Endodermal cell (in vitro differentiated cells): Measurements from ENCODE around the gene ARHGAP8. TPM values are rescaled to one million over a fixed set of nuclear protein-coding genes. Genes with fewer than 3 reads are reported as not detected.

ENCODE experiments used
- DNase-seq: peaks from one replicate; pipeline ENCODE4 v3.0.0-alpha.2; 2017
- H3K27ac ChIP-seq: 2 replicates; pipeline ENCODE4 v1.5.1; 2013; ENCODE audit warnings: mild to moderate bottlenecking, low read depth, low read length, moderate library complexity
- H3K27me3 ChIP-seq: 2 replicates; pipeline ENCODE4 v1.6.1; 2013; ENCODE audit warnings: mild to moderate bottlenecking, low read length, moderate library complexity; ENCODE audit not compliant: insufficient read depth, control insufficient read depth, poor library complexity, severe bottlenecking
- H3K36me3 ChIP-seq: 2 replicates; pipeline ENCODE4 v1.7.0; 2013; ENCODE audit warnings: mild to moderate bottlenecking, low read length, moderate library complexity; ENCODE audit not compliant: control insufficient read depth, insufficient read depth
- H3K4me1 ChIP-seq: one replicate; pipeline ENCODE4 v1.7.0; 2013; ENCODE audit warnings: low read length; ENCODE audit not compliant: control insufficient read depth, insufficient read depth
- H3K4me3 ChIP-seq: 2 replicates; pipeline ENCODE4 v1.5.1; 2013; ENCODE audit warnings: mild to moderate bottlenecking, low read length, moderate library complexity
- H3K9ac ChIP-seq: 2 replicates; pipeline ENCODE4 v1.6.1; 2013; ENCODE audit warnings: mild to moderate bottlenecking, low read length, moderate library complexity; ENCODE audit not compliant: poor library complexity, severe bottlenecking; ENCODE audit errors: extremely low read depth
- H3K9me3 ChIP-seq: 2 replicates; pipeline ENCODE4 v1.6.1; 2013; ENCODE audit warnings: mild to moderate bottlenecking, low read length, moderate library complexity; ENCODE audit not compliant: control insufficient read depth
- H3K27ac Mint-ChIP-seq: 2 replicates; pipeline ENCODE4 v1.8.0; 2020; ENCODE audit warnings: mixed read lengths
- H3K27me3 Mint-ChIP-seq: 2 replicates; pipeline ENCODE4 v1.8.0; 2021; ENCODE audit warnings: mild to moderate bottlenecking, mixed read lengths; ENCODE audit not compliant: insufficient read depth
- H3K36me3 Mint-ChIP-seq: 2 replicates; pipeline ENCODE4 v1.8.0; 2020; ENCODE audit warnings: low read depth, mixed read lengths
- H3K4me1 Mint-ChIP-seq: 2 replicates; pipeline ENCODE4 v1.8.0; 2020; ENCODE audit warnings: mixed read lengths
- H3K4me3 Mint-ChIP-seq: 2 replicates; pipeline ENCODE4 v1.8.0; 2020; ENCODE audit warnings: mild to moderate bottlenecking, moderate library complexity, mixed read lengths
- H3K9me3 Mint-ChIP-seq: 2 replicates; pipeline ENCODE4 v1.8.0; 2020; ENCODE audit warnings: mild to moderate bottlenecking, mixed read lengths
- CTCF ChIP-seq: fragments of 200-600 bp; sonication (generic); conservative IDR thresholded peaks from 2 replicates; pipeline ENCODE4 v1.5.0; 2021; ENCODE audit warnings: antibody characterized with exemption, mild to moderate bottlenecking
- WGBS, 2 experiments: methylation state at CpG; one replicate each; pipeline versions ENCODE4 v1.1.5 to v1.1.7; 2013; ENCODE audit warnings: missing lambda C conversion rate in 2 of 2, mixed read lengths in 1 of 2; ENCODE audit not compliant: insufficient coverage in 1 of 2, insufficient read length in 1 of 2; 5-methylcytosine and 5-hydroxymethylcytosine counted together
- total RNA-seq, 2 donors: library from RNA; stranded (reverse); fragmentation: NEBNext Ultra II Directional in 1 of 2; extraction: Animal tissue kit (Norgen Biotek cat#: 25700) in 1 of 2; gene quantifications; 2 replicates in 1 of 2; 3 replicates in 1 of 2; pipeline ENCODE4 v1.2.1, GENCODE V29; 2021

The ARHGAP8 gene
- total RNA-seq, 2 donors from 2014 or later = 45.2 to 51.3 TPM

- Histone ChIP-seq H3K27ac (no peak overlapping the region), H3K9ac (no peak overlapping the region), H3K27me3 (no peaks in the 10 kb centered on the region), H3K36me3 (peaks cover 3% of the 10 kb centered on the region), H3K4me1 (no peaks in the 10 kb centered on the region), H3K9me3 (no peaks in the 10 kb centered on the region), H3K4me3 (no peak overlapping the region)
- Mint-ChIP-seq H3K4me1 (peaks cover 8% of the 10 kb centered on the region), H3K4me3 (no peak overlapping the region), H3K27ac (no peak overlapping the region), H3K36me3 (peaks cover 50% of the 10 kb centered on the region), H3K9me3 (peaks cover 2% of the 10 kb centered on the region), H3K27me3 (no peaks in the 10 kb centered on the region)
- WGBS, 2 experiments = 89% methylated on average over 2 of the region's 3 CpGs; no CpG with 5 or more reads in 1 of the 2 experiments
- no peak for TF ChIP-seq CTCF
- no peak for DNase-seq
Measured at GRCh38 chr22:44787832-44788231, 35.5 kb downstream of the ARHGAP8 start.

- Mint-ChIP-seq H3K27ac (no peak overlapping the region), H3K4me1 (peaks cover 18% of the 10 kb centered on the region), H3K4me3 (no peak overlapping the region), H3K36me3 (peaks cover 36% of the 10 kb centered on the region), H3K9me3 (no peaks in the 10 kb centered on the region), H3K27me3 (no peaks in the 10 kb centered on the region)
- H3K4me1 ChIP-seq = peaks cover 9% of the 10 kb centered on the region
- no peaks in the 10 kb centered on the region for H3K9me3 ChIP-seq
- TF ChIP-seq CTCF = no peak
- no peak overlapping the region for H3K4me3 ChIP-seq
- no peak overlapping the region for H3K27ac ChIP-seq
- H3K36me3 ChIP-seq = no peaks in the 10 kb centered on the region
- no peaks in the 10 kb centered on the region for H3K27me3 ChIP-seq
- DNase-seq = no peak
- H3K9ac ChIP-seq = no peak overlapping the region
- WGBS, 2 experiments = 84 to 91% methylated on average over 10 of the region's 10 CpGs
Measured at GRCh38 chr22:44793106-44793505, 40.7 kb downstream of the ARHGAP8 start.

GRCh38 chr22:44793506-44794172, 41.3 kb downstream of the ARHGAP8 start:
- H3K9ac ChIP-seq = no peak overlapping the region
- no peak for DNase-seq
- Mint-ChIP-seq H3K27ac (no peak overlapping the region), H3K36me3 (peaks cover 36% of the 10 kb centered on the region), H3K9me3 (no peaks in the 10 kb centered on the region), H3K4me1 (peaks cover 18% of the 10 kb centered on the region), H3K4me3 (no peak overlapping the region), H3K27me3 (no peaks in the 10 kb centered on the region)
- H3K27ac ChIP-seq = no peak overlapping the region
- H3K4me1 ChIP-seq = peaks cover 9% of the 10 kb centered on the region
- H3K36me3 ChIP-seq = no peaks in the 10 kb centered on the region
- H3K27me3 ChIP-seq = no peaks in the 10 kb centered on the region
- H3K9me3 ChIP-seq = no peaks in the 10 kb centered on the region
- TF ChIP-seq CTCF = no peak
- H3K4me3 ChIP-seq = no peak overlapping the region
- 85 to 87% methylated on average over 17 to 23 of the region's 24 CpGs for WGBS, 2 experiments
